NCI-H146 (cell line): ENCODE data around the gene TPO.
"Not testable (repeated sequence)": the region's sequence is repeated elsewhere in the genome, so short reads cannot be mapped to it uniquely, and the experiment has no call there.

Experiments used
- DNase-seq: peaks from one replicate; lab custom pipeline; 2025; lab: John Stamatoyannopoulos, UW

TPO gene

GRCh38 chr2:1405967-1406366, 7.3 kb upstream of the TPO start:
- DNase-seq, result no peak

- no peak for DNase-seq
Observed at GRCh38 chr2:1406434-1406833, 6.8 kb upstream of the TPO start.

GRCh38 chr2:1407950-1408675, 5.2 kb upstream of the TPO start:
- DNase-seq, result no peak

- no peak for DNase-seq
Observed at GRCh38 chr2:1414121-1414520, 858 bp downstream of the TPO start.

- DNase-seq, result not testable (repeated sequence)
Observed at GRCh38 chr2:1414901-1415300, 1.6 kb downstream of the TPO start.

GRCh38 chr2:1415501-1415900, 2.2 kb downstream of the TPO start:
- DNase-seq, result no peak

GRCh38 chr2:1418566-1418965, 5.3 kb downstream of the TPO start:
- no peak for DNase-seq

- DNase-seq, result no peak
Observed at GRCh38 chr2:1420746-1421480, 7.7 kb downstream of the TPO start.

GRCh38 chr2:1421731-1422130, 8.5 kb downstream of the TPO start:
- no peak for DNase-seq

- no peak for DNase-seq
Observed at GRCh38 chr2:1422131-1422530, 8.9 kb downstream of the TPO start.

- DNase-seq, result no peak
Observed at GRCh38 chr2:1422716-1423285, 9.5 kb downstream of the TPO start.

GRCh38 chr2:1427086-1427485, 13.8 kb downstream of the TPO start:
- no peak for DNase-seq

GRCh38 chr2:1429895-1430294, 16.6 kb downstream of the TPO start:
- no peak for DNase-seq

GRCh38 chr2:1430491-1430890, 17.2 kb downstream of the TPO start:
- no peak for DNase-seq

- no peak for DNase-seq
Observed at GRCh38 chr2:1431886-1432400, 18.7 kb downstream of the TPO start.

- DNase-seq, result no peak
Observed at GRCh38 chr2:1432726-1433125, 19.5 kb downstream of the TPO start.

GRCh38 chr2:1436369-1436768, 23.1 kb downstream of the TPO start:
- no peak for DNase-seq

- DNase-seq, result no peak
Observed at GRCh38 chr2:1437101-1437500, 23.8 kb downstream of the TPO start.

- no peak for DNase-seq
Observed at GRCh38 chr2:1437537-1437936, 24.3 kb downstream of the TPO start.

GRCh38 chr2:1438972-1439371, 25.7 kb downstream of the TPO start:
- no peak for DNase-seq

- no peak for DNase-seq
Observed at GRCh38 chr2:1440581-1440980, 27.3 kb downstream of the TPO start.

GRCh38 chr2:1446301-1446700, 33.0 kb downstream of the TPO start:
- no peak for DNase-seq

GRCh38 chr2:1448009-1448408, 34.7 kb downstream of the TPO start:
- DNase-seq, result no peak
